HG03280 (cell line): ENCODE measurements around the gene CDH22.

ENCODE experiments used
- ATAC-seq: cut with Tn5 transposase; IDR thresholded peaks from one replicate; pipeline ENCODE4 v1.9.1; 2021; ENCODE audit warnings: mild to moderate bottlenecking, moderate library complexity; ENCODE audit not compliant: unreplicated experiment

CDH22 gene

DNA sequence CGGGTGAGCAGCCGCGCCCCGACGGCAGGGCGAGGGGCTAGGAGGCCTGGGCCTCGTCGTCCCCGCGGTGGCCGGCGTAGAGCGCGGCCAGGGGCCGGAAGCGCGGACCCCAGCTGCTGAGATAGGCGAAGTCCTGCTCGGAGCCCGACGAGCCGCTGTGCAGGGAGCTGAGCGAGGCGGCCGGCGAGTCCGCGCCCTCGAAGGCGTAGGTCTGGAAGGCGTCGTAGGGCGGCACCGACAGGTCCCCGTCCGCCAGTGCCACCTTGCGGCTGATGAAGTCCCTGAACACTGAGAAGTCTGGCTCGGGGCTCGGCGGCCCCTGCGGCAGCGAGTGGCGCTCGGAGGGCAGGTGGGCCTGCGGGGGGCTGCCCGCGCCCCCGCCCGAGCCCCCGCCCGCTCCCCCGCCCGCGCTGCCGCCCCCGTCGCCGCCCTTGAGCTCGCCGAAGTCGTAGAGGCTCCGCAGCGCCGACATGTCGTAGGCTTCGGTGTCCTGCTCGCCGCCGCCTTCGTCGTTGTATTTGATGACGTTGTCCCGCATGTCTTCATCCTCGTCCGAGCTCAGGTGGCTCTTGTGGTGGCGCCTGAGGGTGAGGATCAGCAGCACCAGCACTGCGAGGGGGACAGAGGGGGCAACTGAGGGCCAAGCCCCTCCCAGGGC is 133.7 kb downstream of the CDH22 start:
- ATAC-seq, result no peak

DNA sequence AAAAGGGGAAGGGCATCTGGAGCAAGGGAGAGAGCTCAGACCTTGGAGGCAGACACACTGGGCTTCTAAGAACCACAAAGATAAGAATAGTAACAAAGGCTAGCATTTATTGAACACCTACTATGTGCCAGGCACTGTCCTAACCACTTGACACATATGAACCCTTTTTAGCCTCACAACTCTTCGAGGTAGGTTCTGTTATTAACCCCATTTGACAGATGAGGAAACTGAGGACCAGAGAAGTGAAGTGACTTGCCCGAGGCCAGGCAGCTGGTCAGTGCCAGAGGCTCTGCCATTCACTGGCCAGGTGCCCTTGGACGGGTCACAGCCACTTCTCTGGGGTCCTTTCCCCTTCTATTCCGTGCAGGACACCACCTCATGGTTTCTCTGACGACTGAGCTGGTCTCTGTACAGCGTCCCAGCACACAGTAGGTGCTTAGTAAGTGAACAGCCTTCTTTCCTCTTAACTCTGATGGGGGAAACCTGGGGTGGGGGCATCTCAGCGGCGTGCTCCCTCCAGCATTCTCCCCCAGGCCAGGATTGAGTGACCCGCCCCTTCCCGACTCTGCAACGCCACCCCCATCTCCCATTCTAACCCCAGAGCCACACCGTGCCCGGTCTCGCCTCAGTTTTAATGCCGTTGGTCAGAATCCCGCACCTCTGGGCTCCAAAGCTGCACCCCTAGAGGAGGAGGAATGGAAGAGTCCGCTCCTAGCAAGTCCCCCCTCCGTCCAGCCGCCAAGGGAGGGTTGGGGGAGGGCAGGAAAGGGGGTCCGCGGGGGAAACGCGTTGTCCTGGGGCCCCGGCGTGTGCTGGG is 134.4 kb downstream of the CDH22 start:
- no peak for ATAC-seq

DNA sequence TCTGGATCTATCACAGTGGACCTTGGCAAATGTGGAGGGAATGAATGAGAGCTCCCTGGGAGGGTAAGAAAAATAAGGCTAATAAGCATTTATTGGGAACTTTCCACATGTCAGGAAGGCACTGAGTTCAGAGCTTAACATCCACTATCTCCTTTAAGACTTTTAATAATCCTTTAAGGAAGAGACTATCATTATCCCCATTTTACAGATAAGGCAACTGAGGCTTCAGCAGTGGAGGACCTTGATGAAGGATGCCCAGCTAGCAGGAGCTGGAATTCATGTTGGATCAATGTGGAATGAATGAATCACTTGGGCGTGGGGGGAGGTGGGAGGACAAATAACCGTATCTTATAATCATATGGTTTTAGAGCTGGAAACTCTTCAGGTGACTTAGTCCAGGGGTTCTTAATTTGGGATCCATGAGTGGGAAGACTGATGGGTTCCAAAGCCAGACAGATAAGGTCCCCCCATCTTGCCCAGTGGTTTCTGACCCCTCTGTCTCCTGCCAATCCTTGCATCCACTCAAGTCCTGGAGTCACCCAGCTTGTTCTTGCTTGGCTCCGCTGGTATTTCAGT is 135.2 kb downstream of the CDH22 start:
- no peak for ATAC-seq

DNA sequence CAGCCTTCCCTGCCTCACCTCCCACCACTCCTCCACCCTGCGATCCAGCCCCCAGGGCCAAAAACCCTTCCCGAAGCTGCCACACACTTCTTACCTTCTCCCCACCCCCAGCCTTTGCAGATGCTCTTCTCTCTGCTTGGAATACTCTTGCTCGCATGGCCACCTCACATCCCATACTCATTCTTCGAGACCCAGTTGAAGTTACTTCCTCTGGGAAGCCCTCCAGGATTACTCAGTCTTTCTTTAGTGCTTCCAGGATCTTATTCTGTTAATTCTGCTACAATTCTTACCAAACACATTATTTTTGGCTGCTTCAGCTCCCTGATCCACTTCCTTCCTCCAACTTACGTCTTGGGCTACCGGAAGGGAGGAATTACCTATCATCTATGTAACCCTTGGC is 135.8 kb downstream of the CDH22 start:
- ATAC-seq, result no peak

DNA sequence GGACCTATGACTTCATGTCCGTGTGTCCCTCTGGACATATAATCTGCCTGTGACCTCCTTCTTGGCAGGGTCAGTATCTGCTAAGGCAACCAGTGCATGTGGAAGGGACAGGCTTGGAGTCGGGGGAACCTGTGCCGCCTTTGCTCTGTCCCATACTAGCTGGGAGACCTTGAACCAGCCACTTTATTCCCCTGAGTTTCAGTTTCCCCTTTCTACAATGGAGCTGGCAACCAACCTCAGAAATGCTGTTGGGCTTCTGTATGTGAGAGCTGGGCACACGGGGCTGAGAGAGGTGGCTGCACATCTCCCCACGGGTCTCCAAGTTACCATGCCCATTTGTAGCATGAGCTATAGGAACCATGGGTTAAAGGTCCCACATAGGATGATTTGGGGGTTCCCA is 136.4 kb downstream of the CDH22 start:
- no peak for ATAC-seq

DNA sequence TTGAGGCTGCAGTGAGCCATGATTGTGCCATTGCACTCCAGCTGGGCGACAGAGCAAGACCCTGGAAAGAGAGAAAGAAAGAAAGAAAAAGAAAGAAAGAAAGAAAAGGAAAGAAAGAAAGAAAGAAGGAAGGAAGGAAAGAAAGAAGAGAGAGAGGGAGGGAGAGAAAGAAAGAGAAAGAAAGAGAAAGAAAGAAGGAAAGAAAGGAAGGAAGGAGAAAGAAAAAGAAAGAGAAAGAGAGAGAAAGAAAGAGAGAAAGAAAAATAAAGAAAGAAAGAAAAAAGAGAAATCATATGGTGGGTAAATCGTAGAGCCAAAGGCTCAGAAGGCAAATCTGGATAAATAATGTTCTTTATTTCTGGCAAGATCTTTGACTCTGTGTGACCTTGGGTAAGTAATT is 136.8 kb downstream of the CDH22 start:
- ATAC-seq, result no peak

DNA sequence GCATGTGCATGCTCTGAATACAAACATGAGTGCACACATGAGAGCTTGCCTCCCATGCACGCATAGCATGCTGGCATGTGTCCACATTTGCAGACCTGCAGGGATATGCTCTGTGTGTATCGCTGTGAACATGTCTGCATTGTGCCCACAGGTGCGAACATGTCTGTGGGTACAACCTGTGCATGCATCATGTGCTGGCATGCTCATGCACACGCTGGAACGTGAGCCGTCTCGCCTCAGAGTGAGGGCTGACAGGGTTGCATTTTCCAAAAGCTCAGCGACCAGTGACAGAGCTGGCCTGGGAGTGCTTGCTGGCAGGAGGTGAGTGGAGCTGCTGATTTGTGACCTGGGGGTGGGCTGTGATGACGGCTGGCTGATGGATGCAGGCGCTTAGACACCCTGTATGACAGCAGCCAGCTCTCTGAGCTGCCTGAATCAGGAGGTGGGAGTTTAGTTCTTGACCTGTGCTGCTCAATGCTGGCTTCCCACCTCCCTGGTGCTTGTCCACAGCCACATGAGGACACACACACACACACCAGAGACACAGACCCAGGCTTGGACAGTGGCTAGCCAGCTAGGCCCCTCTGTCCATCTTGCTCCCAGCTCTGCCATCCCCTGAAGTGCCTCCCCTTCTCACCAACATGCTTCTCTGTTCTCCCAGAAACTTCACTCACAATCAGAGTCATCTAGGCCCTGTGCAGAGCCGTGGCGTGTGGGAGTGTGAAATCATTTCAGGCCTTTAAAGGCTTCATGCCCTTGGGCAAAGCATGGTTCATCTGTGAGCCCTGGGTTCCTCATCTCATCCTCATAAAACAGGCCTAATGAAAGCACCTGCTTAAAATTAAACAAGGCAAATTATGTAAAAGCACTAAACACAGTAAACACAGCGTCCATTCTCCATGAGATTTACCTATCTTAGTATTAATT is 138.8 kb downstream of the CDH22 start:
- ATAC-seq, result no peak

DNA sequence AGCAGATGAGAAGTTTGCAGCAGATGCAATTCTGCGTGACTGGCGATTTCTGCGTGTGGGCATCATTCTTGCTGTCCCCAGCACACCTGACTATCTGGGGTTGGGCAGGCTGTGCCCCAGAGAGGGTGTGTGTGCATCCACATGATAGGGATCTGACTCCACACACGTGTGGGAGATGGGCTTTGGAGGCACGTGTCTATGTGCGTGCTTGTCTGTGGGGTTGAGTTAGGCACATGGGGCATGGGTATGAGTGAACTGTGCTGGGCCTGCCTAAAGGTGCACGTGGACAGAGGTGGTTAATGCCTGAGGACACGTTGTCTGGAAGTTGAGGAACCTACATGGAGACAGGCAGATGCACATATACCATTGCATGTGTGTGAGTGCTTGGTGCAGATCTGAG is 139.9 kb downstream of the CDH22 start:
- no peak for ATAC-seq

DNA sequence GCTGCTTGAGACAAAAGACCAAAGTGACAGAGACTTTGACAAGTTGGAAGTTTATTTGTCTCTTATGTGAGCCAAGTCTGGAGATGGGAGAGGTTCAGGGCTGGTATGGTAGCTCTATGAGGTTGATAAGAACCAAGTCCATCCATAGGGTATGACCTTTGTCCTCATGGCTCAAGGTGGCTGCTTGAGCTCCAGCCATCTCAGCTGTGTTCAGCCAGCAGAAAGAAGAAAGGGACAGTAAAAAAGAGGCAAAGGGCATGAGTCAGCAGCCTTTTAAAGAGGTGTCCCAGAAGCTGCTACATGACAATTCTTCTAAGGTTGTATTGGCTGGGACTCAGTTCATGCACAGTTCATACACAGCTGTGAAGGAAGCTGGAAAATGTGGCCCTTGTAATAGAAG is 141.2 kb downstream of the CDH22 start:
- no peak for ATAC-seq

DNA sequence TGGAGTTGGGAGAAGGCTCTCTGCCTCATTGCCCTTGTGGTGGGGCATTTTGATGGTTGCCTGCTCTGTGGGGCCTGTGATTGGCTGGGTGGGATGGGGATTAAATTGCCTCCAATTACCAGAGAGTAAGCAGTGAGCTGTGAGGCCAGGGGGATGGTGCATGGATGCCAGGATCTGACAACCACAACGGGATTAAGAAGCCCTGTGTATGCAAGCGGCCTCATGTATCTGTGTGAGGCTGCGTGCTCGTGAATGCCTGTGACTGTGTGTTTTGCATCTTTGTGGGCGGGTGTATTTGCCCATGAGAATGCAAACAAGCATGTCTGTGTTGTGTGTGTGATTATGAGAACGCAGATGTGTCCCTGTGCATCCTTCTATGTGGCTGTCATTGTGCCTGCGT is 144.0 kb downstream of the CDH22 start:
- no peak for ATAC-seq

DNA sequence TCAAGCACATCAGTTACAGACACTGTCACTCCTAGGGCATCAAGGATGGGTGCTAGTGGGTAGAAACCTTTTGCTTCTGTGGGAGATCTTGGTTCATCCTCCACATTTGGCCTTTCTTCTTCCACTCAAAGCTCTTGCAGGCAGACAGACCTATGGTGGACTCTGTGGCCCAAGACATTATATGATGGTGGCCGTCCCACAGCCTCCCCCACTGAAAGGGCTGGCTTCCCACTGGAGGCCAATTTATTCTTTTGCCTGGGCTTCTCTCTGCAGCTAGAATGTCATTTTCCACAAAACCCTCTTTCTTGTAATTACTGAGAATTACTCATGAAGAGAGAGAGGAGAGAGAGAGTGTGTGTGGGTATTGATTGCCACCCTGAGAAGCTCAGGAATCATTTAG is 146.4 kb downstream of the CDH22 start:
- ATAC-seq, result no peak

DNA sequence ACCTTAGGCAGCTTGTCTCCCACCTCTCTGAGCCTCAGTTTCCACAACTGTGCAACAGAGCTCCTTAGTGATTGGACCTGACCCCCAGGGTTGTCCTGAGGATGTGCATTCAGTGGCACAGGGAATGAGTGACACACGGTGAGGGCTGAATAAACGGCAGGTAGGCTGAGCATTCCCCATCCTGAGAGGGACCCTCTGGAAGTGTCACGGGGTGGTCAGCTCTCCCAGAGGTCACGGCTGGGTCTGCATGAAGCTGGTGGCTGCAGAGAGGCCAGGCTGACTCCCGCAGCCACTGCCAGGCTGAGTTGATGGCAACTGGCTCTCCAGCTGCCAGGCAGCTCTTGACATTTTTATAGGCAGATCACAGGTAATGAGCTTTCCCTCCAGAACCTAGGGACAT is 147.6 kb downstream of the CDH22 start:
- ATAC-seq, result no peak

DNA sequence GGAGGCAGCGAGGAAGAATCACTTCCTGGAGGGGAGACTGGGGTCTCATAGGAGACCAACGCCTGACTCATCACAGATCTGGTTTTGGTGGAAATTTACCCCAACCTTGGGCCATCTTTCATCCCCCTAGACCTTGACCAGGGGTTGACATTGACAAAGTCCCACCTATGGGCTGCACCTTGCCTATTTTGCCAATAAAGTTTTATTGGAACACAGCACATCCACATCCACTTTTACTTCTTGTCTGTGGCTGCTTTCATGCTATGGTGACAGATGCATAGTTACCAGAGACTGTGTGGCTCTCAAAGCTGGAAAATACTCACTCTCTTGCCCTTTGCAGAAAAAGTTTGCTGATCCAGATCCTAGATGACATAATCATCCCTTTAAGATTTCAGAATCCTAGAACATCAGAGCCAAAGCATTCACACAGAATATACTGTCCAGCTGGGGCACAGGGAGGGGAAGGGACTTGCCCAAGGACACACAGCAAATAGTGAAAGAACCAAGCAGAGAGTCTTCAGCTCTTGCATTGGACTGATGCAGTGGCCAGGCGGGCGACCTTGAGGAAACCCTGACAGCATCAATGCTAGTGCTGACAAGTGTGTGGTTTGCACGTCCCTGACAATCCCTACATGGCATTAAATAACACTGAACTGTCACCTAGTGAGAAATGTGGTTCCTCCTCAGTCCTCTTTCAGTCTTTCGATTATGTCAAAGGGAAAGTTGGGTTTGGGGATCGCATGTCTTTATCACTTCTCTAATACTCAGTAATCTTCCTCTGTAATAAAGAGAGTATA is 149.0 kb downstream of the CDH22 start:
- ATAC-seq, result no peak

DNA sequence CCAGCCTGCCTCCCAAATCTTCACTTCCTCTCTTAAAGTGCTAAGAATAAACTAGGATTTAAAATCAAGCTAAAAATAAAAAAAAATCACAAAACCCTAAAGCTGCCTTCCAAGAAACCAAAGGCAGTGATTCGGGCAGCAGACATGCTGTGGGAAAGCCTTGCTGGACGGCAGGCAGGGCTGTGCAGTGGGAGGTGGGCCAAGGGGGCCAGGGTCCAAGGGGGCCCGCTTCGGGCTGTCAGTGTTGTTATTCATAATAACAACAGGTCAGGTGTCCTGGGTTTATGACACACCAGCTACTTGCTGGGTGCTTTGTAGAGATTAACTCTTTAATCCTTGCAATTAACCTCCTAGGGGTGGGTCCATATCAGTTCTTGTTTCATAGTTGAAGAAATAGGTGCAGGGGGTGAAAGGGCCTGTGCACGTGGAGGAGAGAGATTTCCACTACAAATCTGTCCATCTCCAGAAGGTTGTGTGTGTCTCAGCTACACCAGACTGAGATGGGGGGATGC is 149.8 kb downstream of the CDH22 start:
- no peak for ATAC-seq

DNA sequence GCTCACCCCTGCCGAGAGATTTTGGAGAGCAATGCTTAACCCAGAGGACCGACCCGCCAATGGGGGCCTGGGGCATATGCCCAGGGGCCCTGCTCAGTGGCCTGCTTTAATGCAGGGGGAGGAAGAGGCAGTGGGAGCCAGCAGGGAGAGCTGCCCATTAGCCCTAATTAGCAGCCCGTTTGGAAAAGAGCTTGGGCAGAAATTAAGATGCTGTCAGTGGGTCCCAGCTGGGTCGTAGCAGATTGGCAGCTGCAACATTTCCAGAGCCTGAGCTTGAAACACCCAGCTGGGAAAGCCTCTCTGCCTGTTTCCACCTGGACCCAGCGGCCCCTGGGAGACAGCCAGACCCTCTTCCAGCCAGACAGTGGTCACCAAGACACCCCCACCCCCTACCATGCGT is 150.7 kb downstream of the CDH22 start:
- no peak for ATAC-seq

DNA sequence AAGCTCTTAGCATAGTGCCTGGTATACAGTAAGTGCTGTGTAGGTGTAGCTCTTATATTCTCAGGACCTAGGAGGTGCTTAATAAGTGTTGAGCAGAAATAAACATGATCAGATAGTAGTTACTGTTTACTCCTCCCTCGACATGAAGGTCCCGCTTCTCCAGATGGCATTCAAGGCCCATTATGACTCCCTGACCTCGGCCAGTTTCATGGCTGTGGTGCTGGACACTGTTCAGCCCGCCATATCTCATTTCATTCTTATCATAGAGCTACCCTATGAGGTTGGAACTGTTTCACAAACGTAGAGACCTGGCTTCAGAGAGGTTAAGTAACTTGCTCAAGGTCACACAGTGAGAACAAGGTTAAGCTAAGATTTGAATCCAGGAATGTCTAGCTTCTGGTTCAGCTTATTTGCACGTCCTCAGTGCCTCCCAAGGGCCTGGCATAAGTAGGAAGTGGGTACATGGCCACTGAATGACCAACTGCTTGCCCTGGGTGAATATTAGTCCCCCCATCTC is 151.2 kb downstream of the CDH22 start:
- no peak for ATAC-seq

DNA sequence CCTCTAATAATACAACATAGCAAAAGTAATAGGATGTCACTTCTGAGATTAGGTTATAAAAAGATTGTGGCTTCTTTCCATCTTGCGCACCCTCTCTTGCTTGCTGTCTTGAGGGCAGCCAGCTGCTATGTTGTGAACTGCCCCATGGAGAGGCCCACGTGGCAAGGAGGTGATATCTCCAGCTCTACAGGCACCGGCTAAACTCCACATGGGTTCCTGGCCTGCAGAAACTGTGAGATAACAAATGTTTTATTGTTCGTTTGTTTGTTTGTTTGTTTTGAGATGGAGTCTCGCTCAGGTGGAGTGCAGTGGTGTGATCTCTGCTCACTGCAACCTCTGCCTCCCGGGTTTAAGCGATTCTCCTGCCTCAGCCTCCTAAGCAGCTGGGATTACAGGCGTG is 152.2 kb downstream of the CDH22 start:
- ATAC-seq, result no peak

DNA sequence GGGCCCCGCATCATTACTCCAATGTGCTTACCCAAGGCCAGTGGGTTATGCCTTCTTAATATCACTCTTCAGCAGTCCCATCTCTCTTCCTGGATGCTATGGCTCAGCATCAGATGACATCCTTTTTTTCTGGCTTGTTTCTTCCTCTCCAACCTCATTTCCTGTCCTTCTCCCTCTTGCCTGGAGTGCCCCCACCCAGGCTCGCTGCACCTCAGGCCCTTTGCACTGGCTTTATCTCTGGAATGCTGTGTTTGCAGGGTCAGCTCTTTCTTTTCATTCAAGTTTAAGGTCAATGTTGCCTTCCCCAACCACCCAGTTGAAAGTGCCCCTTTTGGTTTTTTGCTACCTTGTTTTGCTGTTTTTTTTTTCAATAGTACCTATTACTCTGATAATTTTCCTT is 153.5 kb downstream of the CDH22 start:
- no peak for ATAC-seq

DNA sequence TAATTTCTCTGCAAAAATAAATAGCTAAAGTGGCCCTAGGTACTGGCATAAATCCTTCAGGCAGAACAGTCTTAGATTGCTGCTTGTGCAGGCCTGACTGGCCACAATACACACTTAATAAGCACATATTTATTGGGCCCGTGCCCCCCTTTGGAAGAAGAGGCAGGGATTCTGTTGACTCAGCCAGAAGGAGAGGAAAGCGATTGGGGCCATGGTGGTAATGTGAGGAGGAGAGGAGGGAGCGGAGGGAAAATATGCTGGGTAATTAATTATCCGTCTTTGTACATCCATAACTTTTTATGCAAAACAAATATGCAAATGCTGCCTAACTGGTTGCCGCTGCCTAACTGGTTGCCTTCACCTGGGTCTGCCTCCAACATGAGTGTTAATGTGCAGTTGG is 154.0 kb downstream of the CDH22 start:
- ATAC-seq, result no peak
